Left lung (tissue), 10 donors: ENCODE measurements around the gene PPP1R16B. TPM values are rescaled to one million over a fixed set of nuclear protein-coding genes. Genes with fewer than 3 reads are reported as not detected.

Experiments used
- ATAC-seq: fragments of 200-7000 bp; cut with Tn5 transposase; one replicate; pipeline ENCODE4 v1.9.1; 2020; ENCODE audit warnings: moderate library complexity
- DNase-seq, 4 donors: peaks; one replicate each; pipeline ENCODE4 v3.0.0-alpha.2; 2013 to 2020
- H3K27ac ChIP-seq, 2 donors: fragments of 200-600 bp; sonication (generic) in 1 of 2; one replicate each; pipeline versions ENCODE4 v1.5.0 to v1.8.0; 2020 to 2021
- H3K27me3 ChIP-seq, 2 donors: fragments of 200-600 bp; sonication (generic) in 1 of 2; one replicate each; pipeline versions ENCODE4 v1.5.0 to v1.8.0; 2020 to 2021
- H3K36me3 ChIP-seq, 2 donors: fragments of 200-600 bp; sonication (generic) in 1 of 2; one replicate each; pipeline versions ENCODE4 v1.5.0 to v1.8.0; 2020 to 2021
- H3K4me1 ChIP-seq, 2 donors: fragments of 200-600 bp; one replicate each; pipeline ENCODE4 v1.8.0; 2021
- H3K4me3 ChIP-seq, 2 donors: fragments of 200-600 bp; sonication (generic) in 1 of 2; one replicate each; pipeline versions ENCODE4 v1.5.0 to v1.8.0; 2020 to 2021; ENCODE audit warnings: mild to moderate bottlenecking in 1 of 2
- H3K9me3 ChIP-seq, 2 donors: fragments of 200-600 bp; sonication (generic) in 1 of 2; one replicate each; pipeline versions ENCODE4 v1.5.0 to v1.8.0; 2020 to 2021
- intact Hi-C, 2 donors: fragments of 100-400 bp; cut with DNase I; formaldehyde crosslinking; loops; one replicate each; pipeline versions ENCODE4 v1.11.2 to v1.14.2; 2022
- polyA plus RNA-seq, 6 donors: library from polyadenylated mRNA; unstranded; fragments of 120-200 nt; gene quantifications; one replicate each; pipeline ENCODE4 v1.2.1, GENCODE V29; 2013; ENCODE audit not compliant: insufficient read length in 6 of 6
- total RNA-seq, 2 donors: library from RNA; stranded (reverse); fragmentation: NEBNext Ultra II Directional; extraction: Animal tissue kit (Norgen Biotek cat#: 25700); gene quantifications; one replicate each; pipeline ENCODE4 v1.2.1, GENCODE V29; 2021
- TF ChIP-seq, protein P1 (sequence below), 2 donors: fragments of 200-600 bp; sonication (generic) in 1 of 2; IDR thresholded peaks; one replicate each; pipeline versions ENCODE4 v1.5.0 to v1.8.0; 2021; ENCODE audit warnings: antibody characterized with exemption in 2 of 2
- donor health status: DM: no; HTN: yes; CAD: no.
- donor health status: DM: no; HTN: no; CAD: no.

The PPP1R16B gene
- total and polyA plus RNA-seq, 8 donors = 5.4 to 10.8 (median 7.8) TPM

DNA sequence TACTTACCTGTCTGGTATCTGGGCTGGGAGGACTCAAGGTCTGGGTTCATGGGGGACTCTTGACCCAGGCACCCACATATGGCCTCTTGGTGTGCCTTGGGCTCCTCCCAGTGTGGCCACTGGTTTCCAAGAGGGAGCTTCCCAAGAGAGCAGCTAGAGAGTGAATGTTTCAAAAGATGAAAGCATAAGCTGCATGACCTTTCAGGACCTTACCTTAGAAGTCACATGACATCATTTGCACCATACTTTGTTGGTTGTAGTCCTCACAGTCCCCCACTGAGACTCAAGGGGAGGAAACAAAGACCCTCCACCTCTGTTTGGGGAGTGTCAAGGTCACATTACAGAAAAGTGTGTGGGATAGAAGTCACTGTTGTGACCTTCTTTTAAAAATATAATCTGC, 43.3 kb upstream of the PPP1R16B start:
- Histone ChIP-seq H3K9me3 (no peaks in the 10 kb centered on the region), H3K4me3 (no peak overlapping the region), H3K36me3 (peaks cover 0 to 93% of the 10 kb centered on the region in 2 donors), H3K4me1 (peaks cover 0 to 3% of the 10 kb centered on the region in 2 donors), H3K27me3 (no peaks in the 10 kb centered on the region), H3K27ac (no peak overlapping the region)
- DNase-seq (no peak), ATAC-seq (no peak)
- TF ChIP-seq, protein P1, sequence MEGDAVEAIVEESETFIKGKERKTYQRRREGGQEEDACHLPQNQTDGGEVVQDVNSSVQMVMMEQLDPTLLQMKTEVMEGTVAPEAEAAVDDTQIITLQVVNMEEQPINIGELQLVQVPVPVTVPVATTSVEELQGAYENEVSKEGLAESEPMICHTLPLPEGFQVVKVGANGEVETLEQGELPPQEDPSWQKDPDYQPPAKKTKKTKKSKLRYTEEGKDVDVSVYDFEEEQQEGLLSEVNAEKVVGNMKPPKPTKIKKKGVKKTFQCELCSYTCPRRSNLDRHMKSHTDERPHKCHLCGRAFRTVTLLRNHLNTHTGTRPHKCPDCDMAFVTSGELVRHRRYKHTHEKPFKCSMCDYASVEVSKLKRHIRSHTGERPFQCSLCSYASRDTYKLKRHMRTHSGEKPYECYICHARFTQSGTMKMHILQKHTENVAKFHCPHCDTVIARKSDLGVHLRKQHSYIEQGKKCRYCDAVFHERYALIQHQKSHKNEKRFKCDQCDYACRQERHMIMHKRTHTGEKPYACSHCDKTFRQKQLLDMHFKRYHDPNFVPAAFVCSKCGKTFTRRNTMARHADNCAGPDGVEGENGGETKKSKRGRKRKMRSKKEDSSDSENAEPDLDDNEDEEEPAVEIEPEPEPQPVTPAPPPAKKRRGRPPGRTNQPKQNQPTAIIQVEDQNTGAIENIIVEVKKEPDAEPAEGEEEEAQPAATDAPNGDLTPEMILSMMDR (IDR thresholded peaks at IDR 0.05) = no peak
- intact Hi-C loops = no loop called here

DNA sequence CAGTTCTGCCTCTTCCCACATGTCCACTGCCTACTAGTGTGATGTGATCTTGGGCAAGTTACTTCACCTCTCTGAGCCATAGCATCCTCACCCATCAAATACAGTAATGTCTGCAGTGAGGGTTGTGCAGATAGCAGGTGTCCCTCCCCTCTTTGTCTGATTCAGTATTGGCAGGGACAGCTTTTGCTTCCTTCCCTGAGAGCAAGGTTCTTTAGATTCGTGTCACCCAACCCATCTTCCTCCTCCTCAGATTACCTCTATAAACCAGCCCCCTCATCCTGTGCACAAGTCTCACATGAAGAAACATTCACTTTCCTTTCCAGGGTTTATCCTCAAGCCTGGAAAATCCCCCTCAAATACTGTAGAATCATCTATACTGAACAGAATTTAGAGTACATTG, 41.9 kb upstream of the PPP1R16B start:
- peaks cover 0 to 3% of the 10 kb centered on the region in 2 donors for H3K4me1 ChIP-seq
- H3K9me3 ChIP-seq = no peaks in the 10 kb centered on the region
- TF ChIP-seq, protein P1 (IDR thresholded peaks at IDR 0.05) = no peak
- peaks cover 0 to 94% of the 10 kb centered on the region in 2 donors for H3K36me3 ChIP-seq
- intact Hi-C loops = no loop called here
- H3K27me3 ChIP-seq = no peaks in the 10 kb centered on the region
- no peak for ATAC-seq
- H3K4me3 ChIP-seq = no peak overlapping the region
- no peak overlapping the region for H3K27ac ChIP-seq
- no peak for DNase-seq

DNA sequence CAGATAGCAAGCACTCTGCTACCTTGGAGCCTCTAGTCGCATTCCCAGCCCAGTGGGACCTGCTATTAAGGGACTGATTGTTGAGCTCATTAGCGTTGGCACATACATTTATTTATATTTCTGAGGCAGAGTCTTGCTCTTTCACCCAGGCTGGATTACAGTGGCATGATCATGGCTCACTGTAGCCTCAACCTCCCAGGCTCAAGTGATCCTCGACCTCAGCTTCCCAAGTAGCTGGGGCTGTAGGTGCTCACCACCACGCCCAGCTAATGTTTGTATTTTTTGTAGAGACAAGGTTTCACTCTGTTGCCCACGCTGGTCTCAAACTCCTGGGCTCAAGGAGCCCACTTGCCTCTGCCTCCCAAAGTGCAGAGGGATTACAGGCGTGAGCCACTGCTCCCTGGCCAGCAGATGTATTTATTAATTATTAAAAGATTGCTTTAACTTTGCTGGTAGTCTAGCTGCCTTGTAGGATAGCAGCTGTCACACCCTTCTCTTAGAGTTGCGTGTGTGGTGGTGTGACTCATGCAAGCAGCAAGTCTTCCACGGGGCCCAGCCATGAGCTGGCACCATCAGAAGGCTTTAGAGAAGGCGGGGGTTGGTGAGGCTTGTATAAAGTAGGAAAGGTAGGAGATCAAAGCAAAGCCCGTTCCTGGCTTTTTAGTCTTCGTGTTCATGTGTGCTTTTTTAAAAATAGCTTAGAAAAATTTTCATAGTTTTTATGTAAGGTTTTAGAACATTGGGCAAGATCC, 40.8 kb upstream of the PPP1R16B start:
- Histone ChIP-seq H3K27ac (no peak overlapping the region), H3K9me3 (no peaks in the 10 kb centered on the region), H3K4me1 (peaks cover 0 to 3% of the 10 kb centered on the region in 2 donors), H3K36me3 (peaks cover 0 to 94% of the 10 kb centered on the region in 2 donors), H3K4me3 (no peak overlapping the region), H3K27me3 (no peaks in the 10 kb centered on the region)
- intact Hi-C loops = no loop called here
- DNase-seq (peak in 1 of 4 donors; percentile 40), ATAC-seq (peak; percentile 90)
- TF ChIP-seq, protein P1 (IDR thresholded peaks at IDR 0.05) = no peak

DNA sequence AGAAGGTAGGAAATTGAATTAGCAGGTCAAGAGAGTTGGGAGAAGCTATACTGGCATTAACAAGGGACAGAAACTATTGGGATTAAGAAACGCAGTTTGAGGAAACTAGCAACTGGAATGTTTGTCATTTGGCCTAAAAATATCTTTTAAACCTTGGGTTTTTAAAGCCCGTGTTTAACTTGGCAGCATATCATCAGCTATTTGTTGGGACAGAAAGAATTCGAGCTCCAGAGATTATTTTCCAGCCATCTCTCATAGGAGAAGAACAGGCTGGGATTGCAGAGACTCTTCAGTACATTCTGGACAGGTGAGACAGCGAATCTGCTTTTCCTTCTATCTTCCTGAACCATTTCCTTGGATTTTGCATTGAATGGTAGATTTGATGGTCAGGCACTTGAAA, 39.4 kb upstream of the PPP1R16B start:
- Histone ChIP-seq H3K27me3 (no peaks in the 10 kb centered on the region), H3K4me3 (no peak overlapping the region), H3K9me3 (no peaks in the 10 kb centered on the region), H3K27ac (no peak overlapping the region), H3K4me1 (peaks cover 0 to 3% of the 10 kb centered on the region in 2 donors), H3K36me3 (peaks cover 0 to 94% of the 10 kb centered on the region in 2 donors)
- TF ChIP-seq, protein P1 (IDR thresholded peaks at IDR 0.05) = no peak
- intact Hi-C loops = no loop called here
- ATAC-seq = no peak
- no peak for DNase-seq

DNA sequence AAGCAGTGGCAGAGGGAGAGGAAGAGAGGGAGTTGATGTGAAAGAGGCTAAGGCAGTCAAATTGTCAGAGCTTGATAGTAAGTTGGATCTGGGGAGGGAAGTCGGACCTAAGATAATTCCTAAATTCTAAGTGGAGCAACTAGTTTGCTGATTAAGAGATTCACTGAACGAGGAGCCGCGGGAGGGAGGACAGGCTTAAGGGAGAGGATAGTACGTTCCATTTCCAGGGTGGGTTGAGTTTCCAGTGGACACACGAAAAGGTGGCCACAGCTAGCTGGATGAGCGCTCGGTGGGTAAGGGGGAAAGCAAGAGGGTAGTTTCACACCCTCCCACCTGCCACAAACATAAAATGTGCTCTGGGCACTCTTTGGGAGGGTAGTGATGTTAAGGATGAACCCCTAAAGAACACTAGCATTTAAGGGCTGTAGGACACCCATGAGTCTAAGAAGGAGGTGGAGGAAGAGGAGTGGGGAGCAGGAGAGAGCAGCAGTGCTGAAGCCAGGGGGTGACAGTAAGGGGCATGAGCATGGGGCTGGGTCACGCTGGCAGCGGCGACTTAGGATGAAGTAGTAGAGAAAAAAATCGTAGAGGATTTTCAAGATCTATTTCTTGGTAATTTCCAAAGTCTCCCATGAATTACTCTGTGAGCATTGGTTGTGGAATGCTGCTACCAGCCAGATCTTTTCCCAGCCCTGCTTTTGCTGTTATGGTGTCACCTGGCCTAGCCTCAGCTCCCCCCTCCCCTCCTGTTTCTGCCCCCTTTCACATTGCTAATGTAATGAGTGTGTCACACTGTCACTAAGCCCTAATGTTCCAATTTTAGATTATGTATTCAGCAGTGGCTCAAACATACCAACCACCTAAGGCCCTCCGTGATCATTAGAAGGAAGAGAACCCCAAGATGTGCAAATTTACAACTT, 35.9 kb upstream of the PPP1R16B start:
- TF ChIP-seq, protein P1 (IDR thresholded peaks at IDR 0.05) = no peak
- DNase-seq (no peak), ATAC-seq (no peak)
- Histone ChIP-seq H3K36me3 (peaks cover 4 to 99% of the 10 kb centered on the region in 2 donors), H3K4me1 (no peaks in the 10 kb centered on the region), H3K4me3 (no peak overlapping the region), H3K27me3 (no peaks in the 10 kb centered on the region), H3K27ac (no peak overlapping the region), H3K9me3 (peaks cover 0 to 4% of the 10 kb centered on the region in 2 donors)
- intact Hi-C loops = no loop called here
